Stimulated activated CD4-positive, alpha-beta T cell treated with anti-CD3 and anti-CD28 coated beads, TNF-alpha, amount 100 ng/mL, for 24 hours (primary cell): ENCODE measurements around the gene CIBAR2.

Experiments used
- DNase-seq, 3 experiments: peaks; one replicate each; pipeline ENCODE4 v3.0.0-alpha.2; 2020; ENCODE audit warnings: low read depth in 3 of 3

Gene CIBAR2

DNA sequence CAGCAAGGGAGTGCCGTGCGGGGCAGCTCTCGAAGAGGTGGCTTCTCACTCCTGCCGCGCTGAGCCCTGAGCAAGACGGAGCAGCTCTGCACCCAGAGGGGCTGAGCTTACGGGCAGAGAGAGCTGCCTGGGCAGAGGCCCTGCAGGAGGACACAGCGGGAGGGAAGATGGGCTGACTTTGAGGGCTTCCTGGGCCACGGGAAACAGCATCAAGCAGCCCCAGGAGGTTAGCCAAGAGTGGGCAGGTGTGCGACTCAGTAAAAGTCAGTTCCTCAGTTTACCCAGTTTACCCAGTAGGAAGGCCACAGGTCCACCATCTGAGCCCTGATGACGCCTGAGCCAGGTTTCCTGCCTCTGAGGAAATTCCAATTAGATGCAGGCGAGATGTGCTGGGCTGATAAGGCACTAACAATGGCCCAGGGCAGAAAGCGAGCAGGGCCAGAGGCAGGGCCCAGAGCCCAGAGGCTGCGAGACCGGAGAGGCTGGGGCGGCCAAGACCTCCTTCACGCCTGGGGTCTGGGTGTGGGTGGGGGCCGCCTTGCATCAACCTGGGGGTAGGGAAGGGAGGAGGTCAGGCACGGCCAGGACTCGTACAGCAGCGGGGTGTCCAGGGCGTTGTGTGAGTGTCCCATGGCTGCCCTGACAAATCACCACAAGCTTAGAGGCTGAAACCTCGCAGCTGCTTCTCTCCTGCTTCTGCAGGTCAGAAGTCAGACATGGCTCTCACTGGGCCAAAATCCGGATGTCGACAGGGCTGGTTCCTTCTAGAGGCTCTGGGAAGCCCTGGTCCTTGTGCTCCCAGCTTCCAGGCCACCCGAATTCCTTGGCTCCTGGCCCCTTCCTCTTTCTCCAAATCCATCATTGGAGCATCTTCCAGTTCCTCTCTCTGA, 32.0 kb upstream of the CIBAR2 start:
- no peak for DNase-seq

DNA sequence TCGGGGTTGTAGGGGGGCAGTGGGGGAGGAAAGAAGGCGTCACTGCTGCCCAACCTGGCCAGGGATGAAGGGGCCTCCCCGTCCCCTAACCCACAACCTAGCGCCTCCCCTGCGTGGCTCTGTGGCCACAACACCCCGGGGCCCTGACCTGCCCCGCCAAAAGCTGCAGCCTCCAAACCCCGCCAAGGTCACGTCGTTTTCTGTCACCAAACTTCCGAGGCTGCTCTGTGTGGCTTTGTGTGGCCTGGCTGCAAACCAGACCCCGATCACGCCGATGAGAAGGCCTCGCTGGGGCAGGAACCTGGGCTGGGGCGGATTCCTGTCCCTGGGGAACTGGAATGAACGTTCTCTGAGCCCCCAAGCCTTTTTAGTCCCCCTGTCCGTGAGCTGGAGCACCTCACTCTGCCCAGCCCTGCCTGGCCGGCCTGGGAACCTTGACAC, 30.5 kb upstream of the CIBAR2 start:
- no peak for DNase-seq

DNA sequence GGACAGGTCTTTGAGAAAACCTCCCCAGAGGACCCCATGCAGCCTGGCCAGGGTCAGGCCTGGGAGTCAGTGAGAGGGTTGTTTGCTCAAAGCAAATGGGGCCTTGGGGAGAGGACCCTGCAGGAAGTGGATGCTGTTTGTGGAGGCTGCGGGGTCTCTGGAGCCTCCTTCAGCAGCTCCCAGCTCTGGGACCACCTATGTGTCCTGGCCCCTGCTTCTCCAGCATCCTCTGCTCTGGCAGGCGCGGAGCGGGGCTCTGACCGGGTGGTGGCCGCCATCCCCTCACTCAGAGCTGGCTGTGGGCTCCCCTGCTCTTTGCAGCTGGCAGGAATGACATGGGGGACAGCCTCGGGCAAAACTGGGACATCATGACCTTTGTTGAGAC, 29.8 kb upstream of the CIBAR2 start:
- DNase-seq, result no peak

DNA sequence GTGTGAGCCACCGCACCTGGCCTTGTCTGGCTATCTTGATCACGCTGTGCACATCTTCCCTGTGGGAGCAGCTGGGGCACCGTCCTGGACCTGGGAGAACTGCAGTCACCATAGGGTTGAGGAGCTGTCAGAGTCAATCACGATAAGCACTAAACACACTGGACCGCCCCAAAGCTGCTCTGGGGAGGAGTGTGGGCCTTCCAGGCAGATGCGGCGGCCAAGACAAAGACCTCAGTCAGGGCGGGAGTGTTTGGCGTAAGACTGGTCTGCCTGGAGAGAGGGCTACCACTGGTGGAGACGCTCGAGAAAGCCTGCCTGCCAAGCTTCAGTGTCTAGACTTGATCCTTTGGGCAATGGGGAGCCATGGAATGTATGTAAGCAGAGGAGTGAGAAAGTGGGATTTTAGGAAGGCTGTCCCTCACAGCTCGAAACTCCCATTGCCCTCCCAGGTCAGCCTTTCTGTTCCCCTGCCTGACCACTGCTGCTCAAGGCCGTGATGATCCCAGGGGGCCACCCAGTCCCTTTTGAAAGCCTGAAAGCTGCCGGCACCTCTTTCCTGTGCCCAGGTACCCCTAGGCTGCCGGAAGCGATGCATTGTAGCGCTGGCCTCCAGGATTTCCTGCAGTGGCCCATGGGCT, 29.3 kb upstream of the CIBAR2 start:
- DNase-seq, result no peak

DNA sequence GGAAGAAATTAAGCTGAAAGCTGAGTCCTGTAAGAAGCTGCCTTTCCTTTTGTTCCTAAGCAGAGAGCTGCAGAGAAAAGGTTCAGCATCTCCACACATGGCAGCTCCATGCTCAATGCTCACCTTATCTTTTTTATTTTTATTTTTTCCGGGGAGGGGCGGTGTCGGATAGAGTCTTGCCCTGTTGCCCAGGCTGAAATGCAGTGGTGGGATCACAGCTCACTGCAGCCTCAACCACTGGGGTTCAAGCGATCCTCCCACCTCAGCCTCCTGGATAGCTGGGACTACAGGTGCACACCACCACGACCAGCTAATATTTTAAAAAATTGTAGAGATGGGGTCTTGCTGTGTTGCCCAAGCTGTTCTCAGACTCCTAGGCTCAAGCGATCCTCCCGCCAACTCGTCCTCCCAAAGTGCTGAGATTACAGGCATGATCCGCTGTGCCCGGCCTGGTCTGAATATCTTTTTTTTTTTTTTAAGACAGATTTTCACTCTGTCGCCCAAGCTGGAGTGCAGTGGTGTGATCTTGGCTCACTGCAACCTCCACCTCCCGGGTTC, 28.3 kb upstream of the CIBAR2 start:
- no peak for DNase-seq

- DNase-seq, result no peak
Observed at GRCh38 chr16:85139881-85140339, 27.6 kb upstream of the CIBAR2 start.

- no peak for DNase-seq
Observed at GRCh38 chr16:85138825-85139627, 26.8 kb upstream of the CIBAR2 start.

DNA sequence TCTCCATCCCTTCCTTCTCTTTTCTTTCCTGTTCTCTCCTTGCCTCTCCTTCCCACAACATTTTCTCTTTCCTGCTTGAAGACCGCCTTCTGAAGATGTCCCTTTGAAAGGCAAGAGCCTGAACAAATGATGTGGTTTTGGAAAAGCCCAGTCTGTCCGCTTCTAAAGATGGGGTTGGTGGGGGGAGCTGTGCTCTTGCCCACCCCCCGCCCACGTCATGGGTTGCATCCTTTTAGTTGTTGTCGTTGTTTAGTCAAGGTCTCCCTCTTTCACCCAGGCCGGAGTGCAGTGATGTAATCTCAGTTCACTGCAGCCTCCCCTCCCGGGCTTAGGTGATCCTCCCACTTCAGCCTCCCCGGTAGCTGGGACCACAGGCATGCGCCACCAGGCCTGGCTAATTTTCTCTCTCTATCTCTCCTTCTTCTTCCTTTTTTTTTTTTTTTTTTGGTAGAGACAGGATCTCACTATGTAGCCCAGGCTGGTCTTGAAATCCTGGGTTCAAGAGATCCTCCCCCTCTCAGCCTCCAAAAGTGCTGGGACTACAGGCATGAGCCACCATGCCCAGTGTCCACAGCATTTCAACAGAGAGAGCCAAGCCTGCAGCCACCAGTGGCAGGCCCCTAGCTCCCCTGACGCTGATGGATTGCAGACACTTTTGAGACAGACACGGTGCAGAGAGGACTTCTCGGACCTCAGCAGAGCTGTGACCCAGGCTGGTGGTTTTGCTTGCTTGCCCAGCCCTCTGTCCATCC, 26.0 kb upstream of the CIBAR2 start:
- no peak for DNase-seq

DNA sequence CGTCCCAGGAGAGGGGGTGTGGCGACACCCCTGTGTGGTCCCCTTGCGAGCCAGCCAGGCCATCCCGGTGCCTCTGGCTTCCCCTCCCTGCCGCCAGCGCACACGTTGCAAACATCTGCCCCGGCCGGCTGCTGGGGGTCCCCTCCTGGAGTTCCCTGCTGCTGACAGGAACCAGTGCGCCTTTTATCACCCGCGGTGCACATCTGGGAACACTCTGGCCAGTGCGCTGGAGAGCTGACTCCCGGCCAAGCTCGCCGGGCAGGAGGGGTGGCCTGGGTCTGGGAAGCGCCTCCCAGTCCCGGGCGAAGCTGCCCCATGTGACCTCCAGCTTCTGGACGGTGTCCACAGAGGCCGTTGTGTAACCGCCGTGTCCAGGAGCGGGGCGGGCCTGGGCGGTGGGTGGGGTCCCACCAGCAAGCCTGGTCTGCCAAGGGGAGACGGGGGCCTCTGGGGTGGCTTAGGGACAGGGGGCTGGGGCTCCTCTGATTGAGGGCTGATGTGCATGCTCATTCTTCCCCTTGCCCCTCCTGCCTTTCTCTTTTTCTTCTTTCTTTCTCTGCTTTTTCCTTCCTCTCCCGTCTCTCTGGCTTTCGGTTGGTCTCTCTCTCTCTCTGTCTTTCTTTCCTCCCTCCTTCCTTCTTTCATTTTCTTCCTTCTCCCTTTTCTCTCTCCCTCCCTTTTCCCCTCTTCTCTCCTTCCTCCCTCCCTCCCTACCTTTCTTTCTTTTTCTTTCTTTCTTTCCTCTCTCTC, 25.2 kb upstream of the CIBAR2 start:
- no peak for DNase-seq

DNA sequence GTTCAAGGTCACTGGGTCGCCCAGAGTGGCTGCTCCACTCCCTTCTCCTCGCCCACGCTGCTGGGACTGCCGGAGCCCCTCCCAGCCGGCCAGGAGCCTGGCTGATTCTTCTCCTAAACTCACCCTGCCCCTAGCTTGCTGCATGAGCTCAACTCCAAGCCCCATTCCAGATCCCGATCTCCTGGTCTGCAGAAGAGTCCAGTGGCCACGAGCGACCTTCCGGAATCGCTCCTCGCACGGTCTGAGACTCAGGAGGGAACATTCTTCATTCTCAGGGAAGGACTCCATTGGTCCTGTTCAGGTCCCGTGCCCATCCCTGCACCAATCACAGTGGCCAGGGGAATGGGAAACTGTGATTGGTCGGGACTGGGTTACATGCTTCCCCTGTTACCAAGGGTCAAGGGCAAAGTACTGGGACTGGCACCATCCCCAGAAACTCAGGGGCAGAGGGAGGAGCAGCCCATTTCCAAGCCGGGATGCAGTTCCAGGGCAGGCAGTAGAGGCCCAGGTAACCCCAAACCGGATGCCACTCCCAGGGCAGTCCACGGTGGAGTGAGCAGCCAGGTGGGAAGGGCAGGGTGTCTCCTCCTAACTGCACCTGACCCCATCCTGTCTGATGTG, 24.5 kb upstream of the CIBAR2 start:
- DNase-seq, result no peak

DNA sequence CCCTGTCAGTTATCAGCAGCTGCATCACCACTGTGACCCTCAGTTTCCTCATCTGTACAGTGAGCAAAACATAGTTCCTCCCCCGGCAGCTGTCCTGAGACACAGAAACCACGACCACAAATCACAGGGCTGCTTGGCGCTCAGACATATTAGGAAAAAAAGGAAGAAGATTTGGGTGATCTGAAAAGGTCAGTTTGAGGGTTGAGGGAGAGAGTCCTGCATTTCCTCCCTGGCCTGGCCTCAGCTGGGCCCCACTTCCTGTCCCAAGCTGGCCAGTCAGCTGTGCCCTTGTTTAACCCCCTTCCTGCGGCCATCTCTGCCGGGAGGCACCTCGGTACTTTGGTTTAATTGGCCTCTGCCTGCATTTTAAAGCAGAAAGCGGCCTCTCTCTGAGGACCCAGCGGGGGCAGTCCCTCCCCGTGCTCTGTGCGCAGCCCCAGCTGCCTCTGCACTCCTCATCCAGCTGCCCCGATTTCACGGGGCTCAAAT, 24.0 kb upstream of the CIBAR2 start:
- no peak for DNase-seq

DNA sequence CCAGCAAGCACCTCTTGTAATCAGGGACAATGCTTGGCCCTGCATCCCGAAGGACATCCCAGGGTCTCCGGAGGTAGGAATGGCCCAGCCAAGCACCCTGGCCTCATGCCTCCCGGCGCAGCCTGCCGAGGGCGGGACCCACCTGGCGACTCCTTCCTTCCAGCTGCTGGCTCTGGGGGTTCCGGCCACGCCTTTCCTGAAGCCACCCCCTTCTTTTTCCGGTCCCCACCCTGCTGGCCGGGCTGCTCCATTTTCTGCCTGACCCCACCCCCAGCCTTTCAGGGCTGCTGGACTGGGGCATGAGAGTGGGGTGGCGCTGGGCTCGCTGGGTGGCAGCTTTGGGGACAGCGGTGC, 22.5 kb upstream of the CIBAR2 start:
- DNase-seq, result no peak

DNA sequence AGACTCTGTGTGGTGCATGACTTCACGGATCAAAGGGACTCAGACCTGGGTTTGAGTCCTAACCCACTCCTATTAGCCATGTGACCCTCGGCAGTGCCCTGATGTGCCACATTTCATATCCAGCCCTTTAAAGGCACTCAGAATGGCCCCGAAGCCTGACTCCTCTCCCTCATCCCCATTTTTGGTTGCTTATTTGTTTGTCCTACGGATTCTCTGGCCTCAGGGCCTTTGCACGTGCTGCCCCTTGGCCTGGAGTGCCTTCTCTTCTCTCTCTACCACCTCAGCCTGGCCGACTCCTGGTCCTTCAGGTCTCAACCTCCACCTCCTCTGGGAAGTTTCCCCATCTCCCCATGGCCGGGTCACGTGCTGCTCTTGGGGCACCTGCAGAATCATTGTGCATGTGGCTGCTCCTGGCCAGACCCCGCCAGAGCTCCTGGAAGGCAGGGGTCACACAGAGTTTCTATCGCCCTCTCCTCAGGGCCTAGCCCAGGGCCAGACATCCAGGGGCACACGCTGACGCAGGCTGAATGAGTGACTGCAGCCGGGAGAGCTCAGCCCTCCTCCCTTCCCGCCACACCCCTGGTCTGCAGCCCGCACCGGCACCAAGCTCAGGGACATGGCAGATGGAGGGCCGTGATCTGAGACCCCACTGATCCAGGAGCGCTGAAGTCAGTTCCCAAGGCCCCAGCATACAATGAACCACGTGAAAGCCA, 22.0 kb upstream of the CIBAR2 start:
- no peak for DNase-seq

DNA sequence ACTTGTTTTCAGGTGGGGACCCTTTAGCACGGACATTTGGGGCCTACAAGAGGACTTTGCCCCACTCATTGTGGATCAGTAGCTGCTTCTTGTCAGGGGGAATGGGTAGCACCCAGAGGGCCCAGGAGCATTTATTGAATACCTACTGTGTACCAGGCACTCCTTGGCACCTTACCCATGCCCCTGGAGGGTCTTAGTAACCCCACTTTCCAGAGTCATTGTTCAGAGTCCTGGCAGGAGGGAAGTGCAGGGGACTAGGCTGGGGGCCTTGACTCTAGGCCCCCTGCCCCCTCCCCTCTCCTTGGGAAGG, 21.0 kb upstream of the CIBAR2 start:
- no peak for DNase-seq

GRCh38 chr16:85132456-85133289, 20.4 kb upstream of the CIBAR2 start:
- DNase-seq, result no peak

DNA sequence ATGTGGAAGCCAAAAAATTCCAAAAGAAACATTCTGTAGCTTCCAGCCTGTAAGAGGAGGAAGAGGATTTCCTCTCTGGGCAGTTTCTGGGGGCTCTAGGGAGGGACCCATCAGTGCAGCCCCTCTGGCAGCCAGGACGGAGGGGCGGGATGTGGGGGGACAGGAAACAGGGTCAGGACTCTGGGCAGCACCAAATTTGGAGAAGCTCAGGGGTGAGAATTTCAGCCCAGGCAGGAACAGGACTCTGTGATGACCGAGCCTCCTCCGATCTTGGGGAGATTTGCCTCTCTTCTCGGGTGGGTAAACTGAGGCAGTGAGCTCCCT, 18.4 kb upstream of the CIBAR2 start:
- no peak for DNase-seq

- no peak for DNase-seq
Observed at GRCh38 chr16:85129876-85130704, 17.8 kb upstream of the CIBAR2 start.
